GM18867 (cell line): ENCODE data around the gene SEMA5A.

Source experiments
- ATAC-seq: cut with Tn5 transposase; IDR thresholded peaks from one replicate; pipeline ENCODE4 v1.9.1; 2021; ENCODE audit warnings: mild to moderate bottlenecking, moderate library complexity; ENCODE audit not compliant: unreplicated experiment

SEMA5A gene

GRCh38 chr5:9483243-9483642 lies 62.6 kb downstream of the SEMA5A start:
- no peak for ATAC-seq

- no peak for ATAC-seq
These were observed 63.5 kb downstream of the SEMA5A start for GRCh38 chr5:9482381-9482780.

GRCh38 chr5:9480499-9480898 lies 65.4 kb downstream of the SEMA5A start:
- ATAC-seq = no peak

DNA sequence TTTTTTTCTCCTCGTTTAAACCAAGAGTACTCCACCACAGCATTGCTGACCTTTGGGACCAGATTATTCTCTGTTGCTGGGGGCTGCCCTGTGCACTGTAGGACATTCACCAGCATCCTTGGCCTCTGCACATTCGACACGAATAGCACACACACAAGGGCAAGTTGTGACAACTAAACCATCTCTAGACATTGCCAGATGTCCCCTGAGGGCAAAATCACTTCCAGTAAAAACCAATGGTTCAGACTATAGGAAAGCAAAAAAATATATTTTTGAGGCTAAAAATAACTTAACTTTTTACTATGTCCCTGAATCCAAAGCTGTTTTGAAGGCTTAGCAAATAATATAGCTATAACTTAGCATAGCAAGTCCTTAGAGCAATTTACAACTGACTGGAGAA lies 65.9 kb downstream of the SEMA5A start:
- no peak for ATAC-seq

DNA sequence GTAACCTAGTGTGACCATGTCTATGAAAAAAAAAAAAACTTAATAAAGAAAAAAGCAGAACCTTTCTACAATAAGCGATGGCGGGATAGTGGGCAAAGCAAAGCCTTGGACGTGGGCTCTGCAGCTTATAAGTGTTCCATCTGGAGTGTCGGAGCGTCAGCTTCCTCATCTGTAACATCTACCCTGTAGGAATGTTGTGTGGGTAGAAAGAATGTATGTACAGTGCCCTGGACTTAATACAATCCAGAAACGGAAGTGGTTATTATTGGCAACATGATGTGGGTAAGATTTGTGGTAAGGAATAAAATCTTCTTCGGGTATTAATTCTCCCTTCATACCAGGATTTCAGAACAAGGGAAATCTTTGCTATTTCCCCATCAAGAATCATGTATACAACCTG lies 66.5 kb downstream of the SEMA5A start:
- ATAC-seq = no peak

GRCh38 chr5:9477537-9477936 lies 68.3 kb downstream of the SEMA5A start:
- no peak for ATAC-seq

GRCh38 chr5:9474219-9475002 lies 71.5 kb downstream of the SEMA5A start:
- ATAC-seq = no peak

DNA sequence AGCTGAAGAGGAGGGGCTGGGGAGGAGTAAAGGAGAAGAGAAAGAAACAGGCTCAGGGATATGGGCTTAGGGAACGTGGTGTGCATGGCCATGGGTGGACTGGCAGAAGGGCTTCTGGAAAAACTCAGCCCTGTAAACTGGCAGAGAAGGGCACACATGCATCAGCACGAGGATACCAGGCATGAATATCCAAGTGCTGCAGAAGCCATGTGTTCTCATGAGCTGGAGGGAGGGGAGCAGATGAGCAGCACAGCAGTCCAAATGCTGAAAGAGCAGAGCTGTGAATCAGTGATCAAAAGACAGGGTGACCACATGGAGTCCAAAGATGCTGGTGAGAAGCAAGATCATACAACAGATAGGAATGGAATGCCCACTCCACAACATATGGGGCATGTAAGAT lies 72.3 kb downstream of the SEMA5A start:
- no peak for ATAC-seq

GRCh38 chr5:9470410-9470809 lies 75.5 kb downstream of the SEMA5A start:
- no peak for ATAC-seq

- ATAC-seq = no peak
These were observed 77.9 kb downstream of the SEMA5A start for GRCh38 chr5:9468060-9468388.

GRCh38 chr5:9467199-9468059 lies 78.4 kb downstream of the SEMA5A start:
- no peak for ATAC-seq

GRCh38 chr5:9466697-9467096 lies 79.2 kb downstream of the SEMA5A start:
- ATAC-seq = no peak

GRCh38 chr5:9464478-9464877 lies 81.4 kb downstream of the SEMA5A start:
- no peak for ATAC-seq

GRCh38 chr5:9462109-9462508 lies 83.8 kb downstream of the SEMA5A start:
- no peak for ATAC-seq

DNA sequence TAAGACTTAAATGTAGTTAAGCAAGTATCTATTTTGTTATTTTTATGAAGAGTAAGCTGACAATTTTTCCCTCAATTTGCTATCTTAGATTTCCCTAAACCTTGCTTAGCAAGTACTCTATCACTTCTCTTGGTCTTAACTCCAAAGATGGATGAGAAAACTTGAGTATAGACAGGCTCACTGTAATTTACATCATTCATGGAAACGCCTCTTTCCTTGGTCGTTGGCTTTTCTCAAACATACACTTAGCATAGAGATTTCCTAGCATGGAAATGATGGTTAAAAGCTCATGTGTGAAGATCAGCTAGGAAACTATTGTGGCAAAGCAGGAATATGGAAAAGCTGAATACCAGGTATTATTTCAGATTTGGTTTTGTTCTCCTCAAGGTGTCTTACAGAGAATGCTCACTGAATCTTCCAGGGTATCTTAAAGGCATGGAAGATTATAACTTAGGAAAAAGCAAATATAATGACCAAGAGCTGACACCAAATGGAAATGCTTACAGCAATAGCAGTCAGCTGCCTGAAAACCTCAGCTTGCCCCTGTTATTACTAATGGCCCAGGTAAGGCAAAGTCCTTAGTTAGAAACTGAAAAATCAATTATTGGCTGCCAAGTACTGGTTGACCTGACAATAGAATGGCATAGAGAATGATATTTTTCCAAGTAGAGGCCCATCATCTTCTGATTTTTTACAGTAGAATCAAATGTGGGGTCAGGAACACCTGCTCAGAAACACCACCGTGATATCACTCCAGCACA lies 84.8 kb downstream of the SEMA5A start:
- ATAC-seq = no peak

GRCh38 chr5:9456435-9457042 lies 89.3 kb downstream of the SEMA5A start:
- ATAC-seq = no peak

DNA sequence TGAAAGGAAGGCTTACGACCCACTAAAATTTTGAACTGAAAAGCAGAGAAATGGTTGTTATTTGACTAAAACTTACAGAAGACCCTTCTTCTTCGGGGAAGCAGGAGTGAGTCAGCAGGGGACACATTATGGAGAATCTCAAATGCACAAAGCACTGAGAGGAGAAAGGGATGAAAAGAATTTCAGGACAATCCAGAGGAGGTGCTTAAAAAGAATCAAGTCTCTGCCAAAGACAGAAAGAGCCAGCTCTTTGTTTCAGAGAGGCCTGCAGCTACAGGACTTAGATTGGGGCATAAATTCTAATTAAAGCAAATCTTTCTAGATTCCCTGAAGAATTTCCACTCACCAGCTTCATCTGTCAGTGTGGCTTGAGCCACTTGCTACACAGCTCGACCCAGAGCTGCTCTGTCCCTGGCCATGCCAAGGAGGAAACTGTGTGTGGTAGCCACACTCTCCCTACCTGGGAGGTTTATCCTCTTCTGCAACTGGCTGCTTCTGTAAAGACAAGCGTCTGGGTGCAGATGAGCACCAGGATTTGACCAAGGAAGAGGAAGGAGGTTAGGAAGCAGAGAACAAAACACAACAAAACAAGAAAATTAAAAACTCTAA lies 89.9 kb downstream of the SEMA5A start:
- no peak for ATAC-seq

DNA sequence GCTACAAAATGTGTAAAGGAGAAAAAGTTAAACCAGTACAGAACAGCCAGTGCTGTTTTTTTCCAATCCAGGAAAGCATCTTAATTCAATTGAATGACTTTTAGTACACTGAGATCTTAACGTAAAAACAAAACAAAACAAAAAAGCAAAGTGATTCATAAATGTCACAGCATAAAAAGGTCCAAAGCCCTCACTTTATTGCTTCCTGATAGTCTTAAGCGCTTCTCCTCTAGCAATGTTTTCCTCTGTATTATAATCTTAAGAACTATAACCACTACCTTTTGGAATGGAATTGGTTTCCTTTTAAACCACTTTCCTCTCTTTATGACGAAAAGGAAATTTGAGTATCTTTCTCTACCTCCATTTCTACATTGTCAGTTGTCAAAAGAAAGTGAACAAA lies 91.4 kb downstream of the SEMA5A start:
- no peak for ATAC-seq

GRCh38 chr5:9454012-9454481 lies 91.8 kb downstream of the SEMA5A start:
- no peak for ATAC-seq

- no peak for ATAC-seq
These were observed 92.3 kb downstream of the SEMA5A start for GRCh38 chr5:9453480-9454011.
